ENCODE measurements around the gene CDH5. TPM values are rescaled to one million over a fixed set of nuclear protein-coding genes. Genes with fewer than 3 reads are reported as not detected.

The CDH5 gene
- total RNA-seq, 1 donor from 2014 or later, result not detected

DNA sequence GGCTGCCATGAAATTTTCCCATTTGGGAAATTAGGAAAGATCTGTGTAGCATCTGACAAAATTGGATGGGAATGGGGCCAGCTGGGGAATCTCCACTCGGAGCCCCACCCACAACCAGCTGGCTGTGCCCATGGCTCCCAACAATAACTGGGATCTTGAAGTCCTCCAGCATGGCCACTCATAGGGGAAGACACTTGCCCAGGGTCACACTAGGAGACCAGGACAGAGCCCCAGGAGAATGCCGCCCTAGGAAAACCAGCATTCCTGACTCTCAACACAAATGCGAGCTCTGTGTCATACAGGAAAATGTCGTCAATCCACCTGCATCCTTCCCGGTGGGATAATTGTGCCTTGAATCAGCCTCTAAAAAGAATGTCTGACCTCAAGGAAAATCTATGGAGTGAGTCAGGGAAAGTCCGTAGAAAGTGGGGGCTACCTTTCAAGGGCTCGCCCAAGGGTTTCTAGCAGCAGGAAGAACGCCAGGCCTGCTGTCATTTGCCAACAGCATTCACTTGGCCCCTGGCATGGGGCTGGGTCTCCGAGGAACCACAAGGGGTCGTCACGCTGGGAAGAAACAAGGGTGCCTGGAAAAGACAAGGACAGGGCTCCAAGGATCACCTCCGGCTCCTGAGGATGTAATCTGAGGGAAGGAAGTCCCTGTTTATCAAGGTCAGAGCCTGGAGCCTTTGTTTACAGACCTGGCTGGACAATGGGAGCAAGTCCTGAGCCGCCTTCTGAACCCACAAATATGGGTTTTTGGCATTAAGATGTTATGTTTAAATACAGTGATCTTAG lies 15.9 kb downstream of the CDH5 start:
- intact Hi-C loops (cut with micrococcal nuclease), result no loop called here

DNA sequence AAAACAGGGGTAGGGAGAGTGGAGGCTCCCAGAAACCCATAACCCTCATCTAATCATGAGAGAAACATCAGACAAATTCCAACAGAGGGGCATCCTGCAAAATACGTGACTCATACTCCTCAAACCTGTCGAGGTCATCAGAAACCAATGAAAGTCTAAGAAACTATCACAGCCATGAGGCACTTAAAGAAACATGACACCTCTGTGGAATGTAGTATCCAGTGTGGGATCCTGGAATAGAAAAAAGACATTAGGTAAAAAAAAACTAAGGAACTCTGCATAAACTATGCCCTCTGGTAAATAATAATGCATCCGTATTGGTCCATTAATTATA lies 16.4 kb downstream of the CDH5 start:
- no peaks in the 10 kb centered on the region for H3K4me1 Mint-ChIP-seq (ENCODE audit: low read depth)

More for the DNA sequence above, 15.9 kb downstream of the CDH5 start:
- Mint-ChIP-seq H3K27ac (no peak overlapping the region), H3K4me3 (no peak overlapping the region), H3K4me1 (ENCODE audit: low read depth) (no peaks in the 10 kb centered on the region), H3K27me3 (ENCODE audit: insufficient read depth) (peaks cover 3% of the 10 kb centered on the region), H3K9me3 (peaks cover 6% of the 10 kb centered on the region), H3K36me3 (ENCODE audit: low read depth) (no peaks in the 10 kb centered on the region)
- no peak for DNase-seq (ENCODE audit: low spot score)

DNA sequence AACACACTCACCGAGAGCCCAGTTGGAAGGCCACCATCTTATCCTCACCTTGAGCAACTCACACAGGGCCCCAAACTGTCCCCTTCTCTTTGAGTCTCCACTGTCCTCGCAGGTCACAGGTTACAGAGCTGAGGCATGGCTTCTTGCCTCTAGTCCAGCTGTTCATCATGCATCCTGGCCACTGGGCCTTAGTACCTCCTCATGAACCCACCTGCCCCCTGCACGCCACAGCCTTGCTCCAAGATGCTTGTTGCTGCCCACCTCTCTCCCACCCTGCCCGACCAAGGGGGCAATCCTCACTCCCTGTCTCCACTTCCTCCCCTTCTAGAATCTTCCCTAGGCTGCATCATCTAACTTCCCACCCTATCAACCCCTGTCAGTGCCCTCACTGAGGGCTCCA lies 17.1 kb downstream of the CDH5 start:
- Mint-ChIP-seq H3K9me3 (peaks cover 6% of the 10 kb centered on the region), H3K4me1 (ENCODE audit: low read depth) (no peaks in the 10 kb centered on the region), H3K27me3 (ENCODE audit: insufficient read depth) (peaks cover 3% of the 10 kb centered on the region), H3K36me3 (ENCODE audit: low read depth) (no peaks in the 10 kb centered on the region), H3K27ac (no peak overlapping the region), H3K4me3 (no peak overlapping the region)
- DNase-seq (ENCODE audit: low spot score), result no peak
- intact Hi-C loops (cut with micrococcal nuclease), result no loop called here

More for the DNA sequence above, 16.4 kb downstream of the CDH5 start:
- H3K27me3 Mint-ChIP-seq (ENCODE audit: insufficient read depth), result peaks cover 3% of the 10 kb centered on the region
- H3K9me3 Mint-ChIP-seq, result peaks cover 6% of the 10 kb centered on the region
- no peak overlapping the region for H3K27ac Mint-ChIP-seq
- intact Hi-C loops (cut with micrococcal nuclease), result no loop called here
- no peak for DNase-seq (ENCODE audit: low spot score)
- H3K36me3 Mint-ChIP-seq (ENCODE audit: low read depth), result no peaks in the 10 kb centered on the region
- H3K4me3 Mint-ChIP-seq, result no peak overlapping the region

DNA sequence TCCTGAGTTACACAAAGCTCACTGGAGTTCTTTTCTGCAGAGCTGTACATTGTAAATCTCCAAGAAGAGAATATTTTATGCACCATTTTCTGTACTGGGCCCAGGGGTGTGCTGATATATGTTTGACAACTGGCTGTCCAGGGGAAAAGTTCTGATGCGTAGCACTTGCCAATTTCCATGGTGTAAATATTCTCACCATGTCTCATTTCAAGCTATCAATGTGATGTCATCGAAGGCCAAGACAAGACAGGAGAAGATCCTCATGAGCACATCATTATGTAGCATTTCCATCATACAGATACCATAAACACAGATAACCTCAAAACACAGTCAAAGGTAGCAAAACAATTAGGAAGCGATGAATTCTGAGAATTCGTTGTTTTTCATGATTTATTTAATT lies 18.9 kb downstream of the CDH5 start:
- Mint-ChIP-seq H3K36me3 (ENCODE audit: low read depth) (no peaks in the 10 kb centered on the region), H3K27ac (no peak overlapping the region), H3K9me3 (peaks cover 3% of the 10 kb centered on the region), H3K4me3 (no peak overlapping the region), H3K4me1 (ENCODE audit: low read depth) (no peaks in the 10 kb centered on the region), H3K27me3 (ENCODE audit: insufficient read depth) (peaks cover 4% of the 10 kb centered on the region)
- intact Hi-C loops (cut with micrococcal nuclease), result no loop called here
- no peak for DNase-seq (ENCODE audit: low spot score)

DNA sequence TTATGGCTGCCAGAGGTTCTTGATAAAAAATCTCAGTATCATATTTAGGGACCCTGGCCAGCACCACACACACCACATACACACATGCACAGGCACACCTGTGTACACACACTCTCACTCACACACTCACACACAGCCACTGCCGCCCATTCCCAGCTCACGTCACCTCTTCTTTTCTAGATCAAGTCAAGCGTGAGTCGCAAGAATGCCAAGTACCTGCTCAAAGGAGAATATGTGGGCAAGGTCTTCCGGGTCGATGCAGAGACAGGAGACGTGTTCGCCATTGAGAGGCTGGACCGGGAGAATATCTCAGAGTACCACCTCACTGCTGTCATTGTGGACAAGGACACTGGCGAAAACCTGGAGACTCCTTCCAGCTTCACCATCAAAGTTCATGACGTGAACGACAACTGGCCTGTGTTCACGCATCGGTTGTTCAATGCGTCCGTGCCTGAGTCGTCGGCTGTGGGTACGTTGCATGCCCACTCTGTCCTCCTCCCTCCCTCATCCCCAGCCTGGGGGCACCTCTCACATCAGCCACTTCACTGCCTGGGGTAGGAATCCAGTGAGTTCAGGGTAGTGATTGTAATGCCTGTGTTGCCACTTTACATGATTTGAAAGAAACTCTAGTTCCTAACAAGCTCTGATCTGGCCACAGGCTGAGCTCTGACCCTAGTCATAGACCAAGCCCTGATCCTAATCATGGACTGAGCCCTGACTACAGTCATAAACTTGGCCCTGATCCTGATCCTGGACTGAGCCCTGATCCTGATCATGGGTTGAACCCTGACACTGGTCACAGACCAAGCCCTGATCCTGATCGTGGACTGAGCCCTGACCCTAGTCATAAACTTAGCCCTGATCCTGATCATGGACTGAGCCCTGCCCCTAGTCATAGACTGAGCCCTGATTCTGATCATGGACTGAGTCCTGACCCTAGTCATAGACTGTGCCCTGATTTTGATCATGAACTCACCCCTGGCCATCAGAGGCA lies 20.4 kb downstream of the CDH5 start:
- intact Hi-C loops (cut with micrococcal nuclease), result no loop called here
- Mint-ChIP-seq H3K27ac (no peak overlapping the region), H3K4me3 (no peak overlapping the region), H3K36me3 (ENCODE audit: low read depth) (no peaks in the 10 kb centered on the region), H3K9me3 (no peaks in the 10 kb centered on the region), H3K4me1 (ENCODE audit: low read depth) (no peaks in the 10 kb centered on the region), H3K27me3 (ENCODE audit: insufficient read depth) (peaks cover 1% of the 10 kb centered on the region)
- no peak for DNase-seq (ENCODE audit: low spot score)

DNA sequence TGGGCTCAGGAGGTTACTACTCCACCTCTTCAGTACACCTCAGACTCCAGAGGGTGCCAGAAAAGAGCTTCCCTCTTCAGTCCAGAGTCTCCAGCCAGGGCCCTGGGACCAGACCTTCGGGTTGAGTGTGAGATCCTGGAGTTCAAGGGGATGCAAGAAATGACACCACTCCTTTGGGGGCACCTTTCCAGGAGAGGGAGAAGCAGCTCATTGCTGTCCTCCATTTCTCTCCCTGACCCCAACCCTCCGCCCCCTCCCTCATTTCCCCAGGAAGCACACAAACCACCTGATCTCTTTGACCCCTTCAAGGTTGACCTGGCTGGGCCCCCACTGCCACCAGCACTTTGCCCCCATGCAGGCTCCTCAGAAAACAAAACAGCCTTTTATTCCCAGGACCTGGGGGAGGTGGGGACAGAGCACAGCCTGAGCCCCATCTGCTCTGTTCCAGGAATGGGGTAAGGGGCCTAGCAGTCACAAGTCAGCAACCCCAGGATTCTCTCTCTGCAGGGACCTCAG lies 21.4 kb downstream of the CDH5 start:
- Mint-ChIP-seq H3K9me3 (no peaks in the 10 kb centered on the region), H3K27me3 (ENCODE audit: insufficient read depth) (peaks cover 1% of the 10 kb centered on the region), H3K27ac (no peak overlapping the region), H3K4me3 (no peak overlapping the region), H3K4me1 (ENCODE audit: low read depth) (no peaks in the 10 kb centered on the region), H3K36me3 (ENCODE audit: low read depth) (no peaks in the 10 kb centered on the region)
- intact Hi-C loops (cut with micrococcal nuclease), result no loop called here
- no peak for DNase-seq (ENCODE audit: low spot score)

DNA sequence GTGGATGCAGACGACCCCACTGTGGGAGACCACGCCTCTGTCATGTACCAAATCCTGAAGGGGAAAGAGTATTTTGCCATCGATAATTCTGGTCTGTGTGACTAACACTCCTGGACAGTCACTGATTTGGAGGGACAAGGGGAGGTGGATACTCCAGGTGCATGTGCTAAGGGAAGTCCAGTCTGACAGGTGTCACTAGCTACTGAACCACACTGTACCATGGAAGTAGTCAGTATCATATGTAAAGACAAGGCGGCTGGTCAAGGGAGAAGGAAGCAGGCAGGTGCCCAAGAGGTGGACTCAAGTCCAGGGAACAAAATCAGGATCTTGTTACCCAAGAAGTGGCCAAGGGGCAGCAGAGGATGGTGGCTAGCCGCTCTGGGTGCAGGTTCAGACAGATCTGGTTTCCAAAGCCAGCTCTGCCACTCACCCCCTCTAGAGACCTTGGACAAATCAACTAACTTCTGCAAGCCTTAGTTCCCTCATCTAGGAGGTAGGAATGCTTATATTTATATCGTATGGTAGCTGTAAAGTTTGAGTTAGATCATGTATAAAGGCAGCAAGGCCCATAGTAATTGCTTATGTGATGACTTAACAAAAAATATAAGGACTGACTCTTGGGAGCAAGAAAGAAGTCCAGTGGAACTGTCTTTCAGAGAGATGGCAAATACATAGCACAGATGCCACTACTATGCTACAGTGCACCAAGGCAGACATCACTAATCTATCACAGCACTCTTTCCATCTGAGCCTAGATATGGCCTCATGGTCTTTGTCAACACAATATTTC lies 22.1 kb downstream of the CDH5 start:
- H3K4me1 Mint-ChIP-seq (ENCODE audit: low read depth), result no peaks in the 10 kb centered on the region
- peaks cover 1% of the 10 kb centered on the region for H3K27me3 Mint-ChIP-seq (ENCODE audit: insufficient read depth)
- DNase-seq (ENCODE audit: low spot score), result no peak
- no peak overlapping the region for H3K4me3 Mint-ChIP-seq
- no peak overlapping the region for H3K27ac Mint-ChIP-seq
- H3K9me3 Mint-ChIP-seq, result no peaks in the 10 kb centered on the region
- no peaks in the 10 kb centered on the region for H3K36me3 Mint-ChIP-seq (ENCODE audit: low read depth)
- intact Hi-C loops (cut with micrococcal nuclease), result no loop called here

DNA sequence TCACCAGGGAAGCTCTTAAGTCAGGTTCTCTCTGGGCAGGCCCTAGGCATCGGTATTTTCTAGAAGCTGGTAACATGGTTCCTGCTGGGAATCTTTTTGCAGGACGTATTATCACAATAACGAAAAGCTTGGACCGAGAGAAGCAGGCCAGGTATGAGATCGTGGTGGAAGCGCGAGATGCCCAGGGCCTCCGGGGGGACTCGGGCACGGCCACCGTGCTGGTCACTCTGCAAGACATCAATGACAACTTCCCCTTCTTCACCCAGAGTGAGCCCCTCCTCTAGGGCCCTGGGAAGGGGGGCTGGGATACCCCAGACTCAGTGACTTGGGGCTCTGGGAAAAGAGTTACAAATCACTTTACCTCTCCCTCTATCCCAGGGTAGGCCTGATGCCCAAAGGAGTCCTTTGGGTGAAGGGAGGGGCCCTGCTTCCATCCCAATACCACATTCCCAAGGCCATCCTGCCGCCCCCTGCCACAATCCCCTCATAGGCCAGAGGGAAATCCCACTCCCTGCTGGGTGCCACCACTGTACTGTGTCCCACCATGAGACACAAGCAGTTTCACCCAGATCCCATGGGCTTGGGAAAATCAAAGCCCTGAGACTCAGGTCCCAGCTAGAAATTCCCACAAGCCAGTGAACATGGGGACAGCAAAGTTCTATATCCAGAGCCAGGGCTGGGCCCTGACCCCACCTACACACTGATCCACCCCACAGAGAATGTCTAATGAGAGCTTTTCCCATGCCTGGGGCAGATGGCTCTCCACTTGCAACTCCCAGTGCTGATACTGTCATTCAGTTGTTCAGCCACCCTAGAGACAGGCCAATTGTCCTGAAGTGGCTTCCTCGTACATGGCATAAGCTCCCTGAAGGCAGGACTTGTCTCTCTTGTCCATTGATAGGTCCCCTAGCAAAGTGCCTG lies 23.0 kb downstream of the CDH5 start:
- no peak overlapping the region for H3K4me3 Mint-ChIP-seq
- intact Hi-C loops (cut with micrococcal nuclease), result no loop called here
- no peaks in the 10 kb centered on the region for H3K9me3 Mint-ChIP-seq
- H3K36me3 Mint-ChIP-seq (ENCODE audit: low read depth), result no peaks in the 10 kb centered on the region
- DNase-seq (ENCODE audit: low spot score), result no peak
- no peak overlapping the region for H3K27ac Mint-ChIP-seq
- peaks cover 4% of the 10 kb centered on the region for H3K27me3 Mint-ChIP-seq (ENCODE audit: insufficient read depth)
- no peaks in the 10 kb centered on the region for H3K4me1 Mint-ChIP-seq (ENCODE audit: low read depth)

DNA sequence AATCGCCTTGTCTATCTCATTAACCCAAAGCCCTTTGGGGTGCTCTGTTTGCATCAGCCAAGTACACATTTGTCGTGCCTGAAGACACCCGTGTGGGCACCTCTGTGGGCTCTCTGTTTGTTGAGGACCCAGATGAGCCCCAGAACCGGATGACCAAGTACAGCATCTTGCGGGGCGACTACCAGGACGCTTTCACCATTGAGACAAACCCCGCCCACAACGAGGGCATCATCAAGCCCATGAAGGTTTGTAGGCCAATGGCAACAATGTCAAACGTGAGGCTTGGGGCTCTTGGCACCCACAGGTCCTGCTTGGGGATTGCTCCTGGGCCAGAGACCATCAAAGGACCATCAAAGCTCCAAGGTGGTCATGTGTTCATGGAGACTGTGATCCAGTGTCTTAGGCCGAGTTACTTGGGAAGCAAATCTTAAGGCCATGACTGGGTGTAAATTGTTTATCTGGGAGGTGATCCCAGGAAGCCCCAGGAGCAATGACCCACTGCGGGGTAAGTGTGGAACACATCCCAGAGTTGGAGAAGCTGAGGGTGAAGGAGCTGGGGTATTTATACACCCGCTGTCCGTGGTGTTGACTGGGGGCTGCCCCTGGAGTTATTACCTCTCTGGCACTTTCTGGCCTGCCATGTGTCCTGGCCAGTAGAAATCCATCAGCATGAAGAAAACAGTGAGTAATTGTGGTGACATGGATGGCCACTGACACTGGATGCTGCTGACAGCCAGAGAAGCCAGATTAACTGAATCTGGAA lies 24.0 kb downstream of the CDH5 start:
- Mint-ChIP-seq H3K27me3 (ENCODE audit: insufficient read depth) (peaks cover 10% of the 10 kb centered on the region), H3K36me3 (ENCODE audit: low read depth) (no peaks in the 10 kb centered on the region), H3K27ac (no peak overlapping the region), H3K4me1 (ENCODE audit: low read depth) (no peaks in the 10 kb centered on the region), H3K4me3 (no peak overlapping the region), H3K9me3 (no peaks in the 10 kb centered on the region)
- no peak for DNase-seq (ENCODE audit: low spot score)
- intact Hi-C loops (cut with micrococcal nuclease), result no loop called here

DNA sequence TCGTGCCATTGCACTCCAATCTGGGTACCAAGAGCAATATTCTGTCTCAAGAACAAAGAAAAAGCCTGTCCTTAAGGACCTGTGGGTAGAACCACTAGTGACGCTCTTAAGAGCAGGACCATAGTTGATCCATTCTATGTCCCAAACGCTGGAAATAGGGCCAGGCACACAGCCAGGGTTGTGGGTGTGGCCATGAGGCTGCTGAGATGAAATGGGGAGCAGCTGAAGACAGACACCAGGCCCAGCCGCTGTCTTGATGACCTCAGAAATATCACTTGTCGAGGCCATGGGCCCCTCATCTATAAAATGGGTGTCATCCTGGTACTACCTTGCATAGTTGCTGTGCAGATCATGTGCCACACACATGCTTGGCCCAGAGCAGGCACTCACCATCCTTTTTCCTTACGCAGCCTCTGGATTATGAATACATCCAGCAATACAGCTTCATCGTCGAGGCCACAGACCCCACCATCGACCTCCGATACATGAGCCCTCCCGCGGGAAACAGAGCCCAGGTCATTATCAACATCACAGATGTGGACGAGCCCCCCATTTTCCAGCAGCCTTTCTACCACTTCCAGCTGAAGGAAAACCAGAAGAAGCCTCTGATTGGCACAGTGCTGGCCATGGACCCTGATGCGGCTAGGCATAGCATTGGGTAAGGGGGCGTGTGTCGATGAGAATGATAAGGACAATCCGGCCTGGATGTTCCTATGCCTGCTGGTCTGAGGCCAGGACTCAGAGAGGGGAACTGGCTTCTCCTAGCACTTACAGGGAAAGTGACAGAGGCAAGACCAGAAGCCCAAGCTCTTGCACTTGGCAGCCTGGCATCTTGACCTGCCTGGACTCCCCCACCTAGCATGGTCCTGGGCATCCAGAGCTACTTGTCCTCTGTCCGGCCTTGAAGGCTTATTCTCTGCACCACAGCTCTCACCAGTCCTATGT lies 25.5 kb downstream of the CDH5 start:
- no peak overlapping the region for H3K4me3 Mint-ChIP-seq
- no peaks in the 10 kb centered on the region for H3K9me3 Mint-ChIP-seq
- DNase-seq (ENCODE audit: low spot score), result no peak
- intact Hi-C loops (cut with micrococcal nuclease), result no loop called here
- H3K36me3 Mint-ChIP-seq (ENCODE audit: low read depth), result no peaks in the 10 kb centered on the region
- peaks cover 17% of the 10 kb centered on the region for H3K27me3 Mint-ChIP-seq (ENCODE audit: insufficient read depth)
- no peak overlapping the region for H3K27ac Mint-ChIP-seq
- no peaks in the 10 kb centered on the region for H3K4me1 Mint-ChIP-seq (ENCODE audit: low read depth)

Data from activated T-helper 1 cell treated with anti-CD3 and anti-CD28 coated beads, Interleukin-12 subunit alpha, Interleukin-12 subunit beta, Interleukin-2, Interleukin-4 antibody, amounts not matched to agents 30 ng/mL and 10 ng/mL and 1 ng/mL, durations not matched to agents 14 hours and 24 hours and 36 hours (primary cell).